ENCODE measurements around the gene SVIL. TPM values are rescaled to one million over a fixed set of nuclear protein-coding genes. Genes with fewer than 3 reads are reported as not detected.

SVIL gene
- total and polyA plus RNA-seq, 2 of the 13 experiments (the other 11 are each of a cell fraction or from before 2014, with no cell fraction given), result 3.9 to 12.1 TPM

DNA sequence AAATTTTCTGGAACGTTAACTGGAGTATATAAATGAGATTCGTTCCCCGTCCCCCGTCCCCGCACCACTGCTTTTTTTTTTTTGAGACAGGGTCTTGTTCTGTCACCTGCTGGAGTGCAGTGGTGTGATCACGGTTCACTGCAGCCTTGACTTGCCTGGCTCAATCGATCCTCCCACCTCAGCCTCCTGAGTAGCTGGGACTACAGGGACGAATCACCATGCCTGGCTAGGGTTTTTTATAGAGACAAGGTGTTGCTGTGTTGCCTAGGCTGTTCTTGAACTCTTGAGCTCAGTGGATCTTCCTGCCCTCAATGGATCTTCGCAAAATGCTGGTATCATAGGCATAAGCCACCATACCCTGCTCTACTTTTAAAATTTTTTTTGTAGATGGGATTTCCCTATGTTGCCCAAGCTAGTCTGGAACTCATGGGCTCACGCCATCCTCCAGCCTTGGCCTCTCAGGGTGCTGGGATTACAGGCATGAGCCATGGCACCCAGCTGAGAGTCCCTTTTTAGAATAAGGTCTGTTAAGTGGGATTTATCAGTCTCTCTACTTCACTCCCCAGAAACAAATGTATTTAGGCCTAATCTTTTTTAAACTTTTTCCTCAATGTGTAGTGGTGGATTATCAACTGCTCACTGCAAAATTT lies 223.0 kb downstream of the SVIL start:
- H3K27ac ChIP-seq (ENCODE audit: extremely low read length, insufficient read depth, low read length), result peak overlapping the region; percentile 61
- in situ Hi-C loops (cut with HindIII; ENCODE audit: extremely low pct_ligation_motif_present, low pct_unique_long_range_greater_than_20kb), result no loop called here
- H3K4me2 ChIP-seq (ENCODE audit: low read depth, low read length), result peak overlapping the region; percentile 85
- peaks cover 55% of the 10 kb centered on the region for H3K4me1 ChIP-seq (ENCODE audit: insufficient read depth, low read length)
- peak overlapping the region; percentile 18 to 31 (median 21); a peak in 5 of 6 replicates for H3K4me3 ChIP-seq (replicated peaks in 1 of 3; ENCODE audit: insufficient read depth in 1 of 3, low read depth in 2 of 3, low read length in 3 of 3)
- peaks cover 0 to 7% of the 10 kb centered on the region in 2 experiments; a peak in 1 of 5 replicates for H3K36me3 ChIP-seq (replicated peaks in 1 of 2; ENCODE audit: control insufficient read depth in 1 of 2, insufficient read depth in 2 of 2, low read length in 2 of 2)
- intact Hi-C loops (cut with micrococcal nuclease; ENCODE audit: unreplicated experiment), result no loop called here
- peak overlapping the region; percentile 50 for H3K9ac ChIP-seq (ENCODE audit: insufficient read depth, low read depth, low read length)
- H4K20me1 ChIP-seq (ENCODE audit: insufficient read depth, low read length), result no peaks in the 10 kb centered on the region; the same call in 1 of the 2 replicates
- ChIA-PET CTCF (ENCODE audit: low intra/inter-chr PET ratio, low total read pairs) (no interaction called here), POLR2A (interaction anchor here (0.6 kb wide), 1 partner anchor 879 kb away, joined by 3 read pairs; the partner anchor contains the start of gene WAC)
- no peak overlapping the region for H2AFZ ChIP-seq (ENCODE audit: low read length)
- peaks cover 67% of the 10 kb centered on the region for H3K79me2 ChIP-seq (ENCODE audit: insufficient read depth, low read length)
- TF ChIP-seq ZFP36L2 (CRISPR knock-in tag; IDR thresholded peaks at IDR 0.05) (no peak), RFX3 (CRISPR knock-in tag; IDR thresholded peaks at IDR 0.05) (0 out of 2 replicates have a peak, but pooled peaks have one; percentile 17), ISL2 (CRISPR knock-in tag; IDR thresholded peaks at IDR 0.05) (no peak), ZMYM2 (CRISPR knock-in tag; IDR thresholded peaks at IDR 0.05) (0 out of 2 replicates have a peak, but pooled peaks have one; percentile 37), ZNF781 (CRISPR knock-in tag; IDR thresholded peaks at IDR 0.05; ENCODE audit: borderline replicate concordance, not compliant biosample characterization) (no peak), ZMYM3 (CRISPR knock-in tag; IDR thresholded peaks at IDR 0.05) (peak; percentile 15; the same call in 1 of the 2 replicates), GTF2F1 (IDR thresholded peaks at IDR 0.05; ENCODE audit: low read length) (no peak), SAP130 (CRISPR knock-in tag; IDR thresholded peaks at IDR 0.05; ENCODE audit: low read depth) (0 out of 2 replicates have a peak, but pooled peaks have one; percentile 7)
- TF ChIP-seq, protein P1, sequence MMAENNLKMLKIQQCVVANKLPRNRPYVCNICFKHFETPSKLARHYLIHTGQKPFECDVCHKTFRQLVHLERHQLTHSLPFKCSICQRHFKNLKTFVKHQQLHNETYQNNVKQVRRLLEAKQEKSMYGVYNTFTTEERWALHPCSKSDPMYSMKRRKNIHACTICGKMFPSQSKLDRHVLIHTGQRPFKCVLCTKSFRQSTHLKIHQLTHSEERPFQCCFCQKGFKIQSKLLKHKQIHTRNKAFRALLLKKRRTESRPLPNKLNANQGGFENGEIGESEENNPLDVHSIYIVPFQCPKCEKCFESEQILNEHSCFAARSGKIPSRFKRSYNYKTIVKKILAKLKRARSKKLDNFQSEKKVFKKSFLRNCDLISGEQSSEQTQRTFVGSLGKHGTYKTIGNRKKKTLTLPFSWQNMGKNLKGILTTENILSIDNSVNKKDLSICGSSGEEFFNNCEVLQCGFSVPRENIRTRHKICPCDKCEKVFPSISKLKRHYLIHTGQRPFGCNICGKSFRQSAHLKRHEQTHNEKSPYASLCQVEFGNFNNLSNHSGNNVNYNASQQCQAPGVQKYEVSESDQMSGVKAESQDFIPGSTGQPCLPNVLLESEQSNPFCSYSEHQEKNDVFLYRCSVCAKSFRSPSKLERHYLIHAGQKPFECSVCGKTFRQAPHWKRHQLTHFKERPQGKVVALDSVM (CRISPR knock-in tag; IDR thresholded peaks at IDR 0.05), result peak; percentile 95
- BruUV-seq (replicated peaks), result no TSS peak
- DNase-seq (ENCODE audit: low spot score) (no peak), FAIRE-seq (no peak), ATAC-seq (no peak)
- H3K9me3 ChIP-seq (ENCODE audit: low read length), result peaks cover 13% of the 10 kb centered on the region
- 60% methylated on average over 10 of the region's 10 CpGs for WGBS (ENCODE audit: low lambda C conversion rate)
- H3K27me3 ChIP-seq (ENCODE audit: control insufficient read depth in 1 of 2, insufficient read depth in 2 of 2, low read length in 2 of 2), result no peaks in the 10 kb centered on the region
